ENCODE results near the gene DSC2. TPM values are rescaled to one million over a fixed set of nuclear protein-coding genes. Genes with fewer than 3 reads are reported as not detected.

The DSC2 gene
- total and polyA plus RNA-seq, 8 donors, result 0.58 to 47.0 (median 9.2) TPM

- Histone ChIP-seq H3K4me3 (no peak overlapping the region), H3K9me3 (peaks cover 0 to 12% (median 5%) of the 10 kb centered on the region in 4 donors), H3K36me3 (no peaks in the 10 kb centered on the region), H3K4me1 (peaks cover 6 to 25% (median 20%) of the 10 kb centered on the region in 4 donors), H3K27me3 (peaks cover 21 to 67% (median 50%) of the 10 kb centered on the region in 3 donors), H3K27ac (no peak overlapping the region)
- no peak for DNase-seq
- 58 to 75% (median 61%) methylated on average over 7 of the region's 7 CpGs for WGBS, 5 donors
- intact Hi-C loops (cut with DNase I; ENCODE audit: low total_unique reads), result no loop called here
- TF ChIP-seq CTCF (IDR thresholded peaks at IDR 0.05) (no peak), POLR2AphosphoS5 (IDR thresholded peaks at IDR 0.05) (no peak), EP300 (IDR thresholded peaks at IDR 0.05) (no peak), POLR2A (IDR thresholded peaks at IDR 0.05) (no peak)
Observed at GRCh38 chr18:31043709-31044108, 58.5 kb downstream of the DSC2 start.

GRCh38 chr18:31042406-31043181 is 59.6 kb downstream of the DSC2 start, which contains the start of gene DSC3:
DSC3 (minus strand) TSS chr18:31042742; CDS start chr18:31042660, 82 bp downstream.
- Histone ChIP-seq H3K4me1 (peaks cover 6 to 25% (median 20%) of the 10 kb centered on the region in 4 donors), H3K4me3 (peak within 1 kb of the TSS; percentile 28 to 49 (median 34)), H3K36me3 (no peaks in the 10 kb centered on the region), H3K27me3 (peaks cover 21 to 69% (median 50%) of the 10 kb centered on the region in 3 donors), H3K27ac (no peak within 1 kb of the TSS), H3K9me3 (peaks cover 0 to 12% (median 5%) of the 10 kb centered on the region in 4 donors)
- intact Hi-C loops (cut with DNase I; ENCODE audit: low total_unique reads), result no loop called here
- DNase-seq, result peak in 1 of 2 donors; percentile 73
- WGBS, 5 donors, result 2 to 7% (median 3%) methylated on average over 42 to 73 of the region's 73 CpGs
- TF ChIP-seq CTCF (IDR thresholded peaks at IDR 0.05), result no peak
- TF ChIP-seq POLR2A (IDR thresholded peaks at IDR 0.05), result no peak
- TF ChIP-seq POLR2AphosphoS5 (IDR thresholded peaks at IDR 0.05), result no peak
- no peak for TF ChIP-seq EP300 (IDR thresholded peaks at IDR 0.05)

- Histone ChIP-seq H3K36me3 (no peaks in the 10 kb centered on the region), H3K27me3 (peaks cover 21 to 71% (median 50%) of the 10 kb centered on the region in 3 donors), H3K4me3 (peak overlapping the region; percentile 28 to 49 (median 34)), H3K4me1 (peaks cover 6 to 25% (median 20%) of the 10 kb centered on the region in 4 donors), H3K9me3 (peaks cover 0 to 12% (median 5%) of the 10 kb centered on the region in 4 donors), H3K27ac (no peak overlapping the region)
- intact Hi-C loops (cut with DNase I; ENCODE audit: low total_unique reads), result no loop called here
- DNase-seq, result no peak
- 3 to 14% (median 12%) methylated on average over 16 to 17 of the region's 17 CpGs for WGBS, 5 donors
- TF ChIP-seq POLR2A (IDR thresholded peaks at IDR 0.05) (no peak), EP300 (IDR thresholded peaks at IDR 0.05) (no peak)
Observed at GRCh38 chr18:31042084-31042405, 60.2 kb downstream of the DSC2 start.

- intact Hi-C loops (cut with DNase I; ENCODE audit: low total_unique reads), result no loop called here
- Histone ChIP-seq H3K4me3 (peak overlapping the region in 3 of 4 donors; percentile 28 to 49 (median 37)), H3K36me3 (no peaks in the 10 kb centered on the region), H3K9me3 (peaks cover 0 to 12% (median 5%) of the 10 kb centered on the region in 4 donors), H3K27ac (no peak overlapping the region), H3K27me3 (peaks cover 21 to 71% (median 50%) of the 10 kb centered on the region in 3 donors), H3K4me1 (peaks cover 6 to 25% (median 20%) of the 10 kb centered on the region in 4 donors)
- DNase-seq, result peak in 1 of 2 donors; percentile 54
- TF ChIP-seq EP300 (IDR thresholded peaks at IDR 0.05) (no peak), POLR2A (IDR thresholded peaks at IDR 0.05) (no peak), POLR2AphosphoS5 (IDR thresholded peaks at IDR 0.05) (no peak), CTCF (IDR thresholded peaks at IDR 0.05) (no peak)
- WGBS, 5 donors, result 4 to 9% (median 7%) methylated on average over 39 to 52 of the region's 52 CpGs
Observed at GRCh38 chr18:31041271-31042083, 60.7 kb downstream of the DSC2 start.
